Nephron (organoid): ENCODE data around the gene MTARC1.

Experiments used
- H3K27ac Mint-ChIP-seq, 3 experiments: 2 replicates each; pipeline ENCODE4 v1.8.0; 2020; ENCODE audit warnings: mixed read lengths in 3 of 3, mild to moderate bottlenecking in 2 of 3, moderate library complexity in 1 of 3
- H3K27me3 Mint-ChIP-seq: 2 replicates; pipeline ENCODE4 v1.8.0; 2021; ENCODE audit warnings: low read depth, mild to moderate bottlenecking, moderate library complexity, mixed read lengths
- H3K36me3 Mint-ChIP-seq: 2 replicates; pipeline ENCODE4 v1.8.0; 2020; ENCODE audit warnings: low read depth, mixed read lengths
- H3K4me1 Mint-ChIP-seq: 2 replicates; pipeline ENCODE4 v1.8.0; 2020; ENCODE audit warnings: mixed read lengths
- H3K4me3 Mint-ChIP-seq, 3 experiments: 2 replicates each; pipeline ENCODE4 v1.8.0; 2020; ENCODE audit warnings: mild to moderate bottlenecking in 3 of 3, mixed read lengths in 3 of 3, moderate library complexity in 2 of 3
- H3K9me3 Mint-ChIP-seq: 2 replicates; pipeline ENCODE4 v1.8.0; 2020; ENCODE audit warnings: mixed read lengths
- CTCF ChIP-seq, 3 experiments: fragments of 200-600 bp; sonication (generic); IDR thresholded peaks; one replicate each; pipeline ENCODE4 v1.5.0; 2021; ENCODE audit warnings: antibody characterized with exemption in 3 of 3; ENCODE audit not compliant: unreplicated experiment in 3 of 3

The MTARC1 gene

GRCh38 chr1:220811695-220812094 is 25.0 kb downstream of the MTARC1 start:
- Mint-ChIP-seq H3K4me3 (no peak overlapping the region), H3K36me3 (peaks cover 14% of the 10 kb centered on the region), H3K4me1 (peaks cover 30% of the 10 kb centered on the region), H3K27me3 (peaks cover 38% of the 10 kb centered on the region), H3K9me3 (no peaks in the 10 kb centered on the region), H3K27ac (no peak overlapping the region)
- no peak for TF ChIP-seq CTCF (IDR thresholded peaks at IDR 0.05; ENCODE audit: unreplicated experiment in 3 of 3)

- Mint-ChIP-seq H3K4me1 (peaks cover 30% of the 10 kb centered on the region), H3K27me3 (peaks cover 37% of the 10 kb centered on the region), H3K9me3 (no peaks in the 10 kb centered on the region), H3K27ac (no peak overlapping the region), H3K36me3 (peaks cover 14% of the 10 kb centered on the region), H3K4me3 (no peak overlapping the region)
- no peak for TF ChIP-seq CTCF (IDR thresholded peaks at IDR 0.05; ENCODE audit: unreplicated experiment in 3 of 3)
Measured at GRCh38 chr1:220812308-220812707, 25.6 kb downstream of the MTARC1 start.

GRCh38 chr1:220813013-220813412 is 26.3 kb downstream of the MTARC1 start:
- Mint-ChIP-seq H3K27me3 (peaks cover 34% of the 10 kb centered on the region), H3K27ac (no peak overlapping the region), H3K4me1 (peaks cover 24% of the 10 kb centered on the region), H3K4me3 (no peak overlapping the region), H3K9me3 (no peaks in the 10 kb centered on the region), H3K36me3 (peaks cover 17% of the 10 kb centered on the region)
- TF ChIP-seq CTCF (IDR thresholded peaks at IDR 0.05; ENCODE audit: unreplicated experiment in 3 of 3): no peak

- Mint-ChIP-seq H3K4me1 (peaks cover 12% of the 10 kb centered on the region), H3K9me3 (no peaks in the 10 kb centered on the region), H3K36me3 (peaks cover 17% of the 10 kb centered on the region), H3K27me3 (peaks cover 23% of the 10 kb centered on the region), H3K27ac (no peak overlapping the region), H3K4me3 (no peak overlapping the region)
- no peak for TF ChIP-seq CTCF (IDR thresholded peaks at IDR 0.05; ENCODE audit: unreplicated experiment in 3 of 3)
Measured at GRCh38 chr1:220815409-220815808, 28.7 kb downstream of the MTARC1 start.

GRCh38 chr1:220817907-220818306 is 31.2 kb downstream of the MTARC1 start:
- TF ChIP-seq CTCF (IDR thresholded peaks at IDR 0.05; ENCODE audit: unreplicated experiment in 3 of 3): no peak
- no peak overlapping the region for H3K4me3 Mint-ChIP-seq
- no peaks in the 10 kb centered on the region for H3K9me3 Mint-ChIP-seq
- peaks cover 9% of the 10 kb centered on the region for H3K36me3 Mint-ChIP-seq
- peaks cover 13% of the 10 kb centered on the region for H3K27me3 Mint-ChIP-seq
- H3K4me1 Mint-ChIP-seq: peaks cover 6% of the 10 kb centered on the region
- H3K27ac Mint-ChIP-seq: no peak overlapping the region

GRCh38 chr1:220818421-220819173 is 31.9 kb downstream of the MTARC1 start:
- Mint-ChIP-seq H3K4me3 (no peak overlapping the region), H3K27ac (peak overlapping the region in 1 of 3 experiments; percentile 44), H3K27me3 (peaks cover 17% of the 10 kb centered on the region), H3K36me3 (peaks cover 3% of the 10 kb centered on the region), H3K4me1 (peaks cover 6% of the 10 kb centered on the region), H3K9me3 (no peaks in the 10 kb centered on the region)
- TF ChIP-seq CTCF (IDR thresholded peaks at IDR 0.05; ENCODE audit: unreplicated experiment in 3 of 3): no peak
